ENCODE data around the gene RNASEH2B. TPM values are rescaled to one million over a fixed set of nuclear protein-coding genes. Genes with fewer than 3 reads are reported as not detected.

Gene RNASEH2B
- total and polyA plus RNA-seq, 2 of the 13 experiments (the other 11 are each of a cell fraction or from before 2014, with no cell fraction given): 17.2 to 55.4 TPM

GRCh38 chr13:50909605-50910484 lies at the start of gene RNASEH2B (continued):
- peak; percentile 85 for TF ChIP-seq ARID4A (CRISPR knock-in tag; IDR thresholded peaks at IDR 0.05; ENCODE audit: borderline replicate concordance)
- 0 out of 2 replicates have a peak, but pooled peaks have one; percentile 3 for TF ChIP-seq KDM1A (CRISPR knock-in tag; IDR thresholded peaks at IDR 0.05)
- peak; percentile 41; the same call in 1 of the 2 replicates for TF ChIP-seq ZNF430 (CRISPR knock-in tag; IDR thresholded peaks at IDR 0.05)
- TF ChIP-seq SMARCE1 (IDR thresholded peaks at IDR 0.05; ENCODE audit: borderline replicate concordance): no peak
- TF ChIP-seq TMF1 (CRISPR knock-in tag; IDR thresholded peaks at IDR 0.05; ENCODE audit: low read depth): no peak; the same call in 1 of the 2 replicates
- TF ChIP-seq THYN1 (CRISPR knock-in tag; IDR thresholded peaks at IDR 0.05; ENCODE audit: borderline replicate concordance, low read depth): no peak
- peak; percentile 62 for TF ChIP-seq ZMYM4 (CRISPR knock-in tag; IDR thresholded peaks at IDR 0.05)
- TF ChIP-seq TAF15 (IDR thresholded peaks at IDR 0.05; ENCODE audit: low read depth, low read length, poor library complexity, severe bottlenecking): peak; percentile 75
- TF ChIP-seq ZNF512 (CRISPR knock-in tag; IDR thresholded peaks at IDR 0.05): no peak
- TF ChIP-seq RFX5 (IDR thresholded peaks at IDR 0.05; ENCODE audit: low read depth, low read length): no peak
- TF ChIP-seq ZFYVE20 (CRISPR knock-in tag; IDR thresholded peaks at IDR 0.05; ENCODE audit: borderline replicate concordance, low read depth): no peak
- no peak for TF ChIP-seq SMC3 (IDR thresholded peaks at IDR 0.05; ENCODE audit: low read length)
- no peak for TF ChIP-seq ELK4 (CRISPR knock-in tag; IDR thresholded peaks at IDR 0.05; ENCODE audit: borderline replicate concordance)
- no peak for TF ChIP-seq LBX2 (CRISPR knock-in tag; IDR thresholded peaks at IDR 0.05; ENCODE audit: borderline replicate concordance)
- TF ChIP-seq, protein P1, sequence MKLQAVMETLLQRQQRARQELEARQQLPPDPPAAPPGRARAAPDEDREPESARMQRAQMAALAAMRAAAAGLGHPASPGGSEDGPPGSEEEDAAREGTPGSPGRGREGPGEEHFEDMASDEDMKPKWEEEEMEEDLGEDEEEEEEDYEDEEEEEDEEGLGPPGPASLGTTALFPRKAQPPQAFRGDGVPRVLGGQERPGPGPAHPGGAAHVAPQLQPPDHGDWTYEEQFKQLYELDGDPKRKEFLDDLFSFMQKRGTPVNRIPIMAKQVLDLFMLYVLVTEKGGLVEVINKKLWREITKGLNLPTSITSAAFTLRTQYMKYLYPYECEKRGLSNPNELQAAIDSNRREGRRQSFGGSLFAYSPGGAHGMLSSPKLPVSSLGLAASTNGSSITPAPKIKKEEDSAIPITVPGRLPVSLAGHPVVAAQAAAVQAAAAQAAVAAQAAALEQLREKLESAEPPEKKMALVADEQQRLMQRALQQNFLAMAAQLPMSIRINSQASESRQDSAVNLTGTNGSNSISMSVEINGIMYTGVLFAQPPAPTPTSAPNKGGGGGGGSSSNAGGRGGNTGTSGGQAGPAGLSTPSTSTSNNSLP (IDR thresholded peaks at IDR 0.05; ENCODE audit: low read depth, low read length): no peak
- peak; percentile 61 for TF ChIP-seq HNRNPK (IDR thresholded peaks at IDR 0.05; ENCODE audit: low read depth, low read length, poor library complexity, severe bottlenecking)
